ENCODE results near the gene DYNC2LI1.

The DYNC2LI1 gene

DNA sequence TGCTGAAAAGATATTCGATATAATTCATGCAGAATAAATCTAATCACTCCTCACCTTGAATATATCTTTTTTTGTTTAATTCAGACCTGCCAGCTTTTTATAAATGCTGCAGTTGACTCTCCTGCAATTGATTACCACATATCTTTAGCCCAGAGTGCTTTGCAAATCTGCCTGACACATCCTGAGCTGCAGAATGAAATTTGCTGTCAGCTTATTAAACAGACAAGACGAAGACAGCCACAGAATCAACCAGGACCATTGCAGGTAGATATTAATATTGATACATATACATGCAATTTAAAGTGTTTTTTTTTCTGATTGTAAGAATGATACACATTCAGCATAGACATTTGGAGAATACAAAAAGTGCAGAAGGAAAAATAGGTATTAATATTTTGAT lies 35.6 kb upstream of the DYNC2LI1 start:
- no peaks in the 10 kb centered on the region for H3F3A ChIP-seq (ENCODE audit: low read depth)
- no peaks in the 10 kb centered on the region for H3K9me3 ChIP-seq (ENCODE audit: insufficient read depth, low read depth, low read length)
- H3K4me2 ChIP-seq (ENCODE audit: low read depth, low read length, poor library complexity, severe bottlenecking): no peak overlapping the region
- no peaks in the 10 kb centered on the region for H3K79me2 ChIP-seq (ENCODE audit: insufficient read depth, low read length)
- H3K4me3 ChIP-seq (ENCODE audit: low read length, poor library complexity, severe bottlenecking): no peak overlapping the region
- no peaks in the 10 kb centered on the region for H3K27me3 ChIP-seq (ENCODE audit: insufficient read depth, low read length, poor library complexity, severe bottlenecking)
- no peaks in the 10 kb centered on the region for H3K4me1 ChIP-seq (ENCODE audit: insufficient read depth, low read length, poor library complexity, severe bottlenecking)
- H3K9ac ChIP-seq (ENCODE audit: low read depth, low read length, poor library complexity, severe bottlenecking): no peak overlapping the region
- H3K36me3 ChIP-seq (ENCODE audit: insufficient read depth, low read length): no peaks in the 10 kb centered on the region
- H2AFZ ChIP-seq (ENCODE audit: low read length): no peak overlapping the region
- no peaks in the 10 kb centered on the region for H3K9me2 ChIP-seq (replicated peaks; ENCODE audit: low read depth, low read length)
- no peak for TF ChIP-seq EZH2phosphoT487 (IDR thresholded peaks at IDR 0.05; ENCODE audit: borderline replicate concordance)
- TF ChIP-seq, protein P1, sequence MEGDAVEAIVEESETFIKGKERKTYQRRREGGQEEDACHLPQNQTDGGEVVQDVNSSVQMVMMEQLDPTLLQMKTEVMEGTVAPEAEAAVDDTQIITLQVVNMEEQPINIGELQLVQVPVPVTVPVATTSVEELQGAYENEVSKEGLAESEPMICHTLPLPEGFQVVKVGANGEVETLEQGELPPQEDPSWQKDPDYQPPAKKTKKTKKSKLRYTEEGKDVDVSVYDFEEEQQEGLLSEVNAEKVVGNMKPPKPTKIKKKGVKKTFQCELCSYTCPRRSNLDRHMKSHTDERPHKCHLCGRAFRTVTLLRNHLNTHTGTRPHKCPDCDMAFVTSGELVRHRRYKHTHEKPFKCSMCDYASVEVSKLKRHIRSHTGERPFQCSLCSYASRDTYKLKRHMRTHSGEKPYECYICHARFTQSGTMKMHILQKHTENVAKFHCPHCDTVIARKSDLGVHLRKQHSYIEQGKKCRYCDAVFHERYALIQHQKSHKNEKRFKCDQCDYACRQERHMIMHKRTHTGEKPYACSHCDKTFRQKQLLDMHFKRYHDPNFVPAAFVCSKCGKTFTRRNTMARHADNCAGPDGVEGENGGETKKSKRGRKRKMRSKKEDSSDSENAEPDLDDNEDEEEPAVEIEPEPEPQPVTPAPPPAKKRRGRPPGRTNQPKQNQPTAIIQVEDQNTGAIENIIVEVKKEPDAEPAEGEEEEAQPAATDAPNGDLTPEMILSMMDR (conservative IDR thresholded peaks at IDR 0.05; ENCODE audit: low read length): no peak
- no peaks in the 10 kb centered on the region for H4K20me1 ChIP-seq (ENCODE audit: insufficient read depth, low read length, poor library complexity, severe bottlenecking)

- TF ChIP-seq, protein P1 (conservative IDR thresholded peaks at IDR 0.05; ENCODE audit: low read length): no peak
- no peak for TF ChIP-seq EZH2phosphoT487 (IDR thresholded peaks at IDR 0.05; ENCODE audit: borderline replicate concordance)
- Histone ChIP-seq H2AFZ (ENCODE audit: low read length) (no peak overlapping the region), H3K9me3 (ENCODE audit: insufficient read depth, low read depth, low read length) (no peaks in the 10 kb centered on the region), H3K27me3 (ENCODE audit: insufficient read depth, low read length, poor library complexity, severe bottlenecking) (no peaks in the 10 kb centered on the region), H3F3A (ENCODE audit: low read depth) (no peaks in the 10 kb centered on the region), H3K4me1 (ENCODE audit: insufficient read depth, low read length, poor library complexity, severe bottlenecking) (no peaks in the 10 kb centered on the region), H4K20me1 (ENCODE audit: insufficient read depth, low read length, poor library complexity, severe bottlenecking) (no peaks in the 10 kb centered on the region), H3K9me2 (replicated peaks; ENCODE audit: low read depth, low read length) (no peaks in the 10 kb centered on the region), H3K79me2 (ENCODE audit: insufficient read depth, low read length) (no peaks in the 10 kb centered on the region), H3K36me3 (ENCODE audit: insufficient read depth, low read length) (no peaks in the 10 kb centered on the region), H3K4me2 (ENCODE audit: low read depth, low read length, poor library complexity, severe bottlenecking) (no peak overlapping the region), H3K4me3 (ENCODE audit: low read length, poor library complexity, severe bottlenecking) (no peak overlapping the region), H3K9ac (ENCODE audit: low read depth, low read length, poor library complexity, severe bottlenecking) (no peak overlapping the region)
Observed at GRCh38 chr2:43743706-43744105, 30.1 kb upstream of the DYNC2LI1 start.

- Histone ChIP-seq H3K9ac (ENCODE audit: low read depth, low read length, poor library complexity, severe bottlenecking) (no peak overlapping the region), H3K27me3 (ENCODE audit: insufficient read depth, low read length, poor library complexity, severe bottlenecking) (no peaks in the 10 kb centered on the region), H3K9me3 (ENCODE audit: insufficient read depth, low read depth, low read length) (no peaks in the 10 kb centered on the region), H3K4me3 (ENCODE audit: low read length, poor library complexity, severe bottlenecking) (no peak overlapping the region), H3K36me3 (ENCODE audit: insufficient read depth, low read length) (no peaks in the 10 kb centered on the region), H3K79me2 (ENCODE audit: insufficient read depth, low read length) (no peaks in the 10 kb centered on the region), H3K4me2 (ENCODE audit: low read depth, low read length, poor library complexity, severe bottlenecking) (no peak overlapping the region), H3K4me1 (ENCODE audit: insufficient read depth, low read length, poor library complexity, severe bottlenecking) (no peaks in the 10 kb centered on the region), H3K9me2 (replicated peaks; ENCODE audit: low read depth, low read length) (no peaks in the 10 kb centered on the region), H2AFZ (ENCODE audit: low read length) (no peak overlapping the region), H3F3A (ENCODE audit: low read depth) (no peaks in the 10 kb centered on the region), H4K20me1 (ENCODE audit: insufficient read depth, low read length, poor library complexity, severe bottlenecking) (no peaks in the 10 kb centered on the region)
- TF ChIP-seq EZH2phosphoT487 (IDR thresholded peaks at IDR 0.05; ENCODE audit: borderline replicate concordance): no peak
- TF ChIP-seq, protein P1 (conservative IDR thresholded peaks at IDR 0.05; ENCODE audit: low read length): no peak
Observed at GRCh38 chr2:43745457-43745856, 28.4 kb upstream of the DYNC2LI1 start.
